Tongue (tissue), 2 donors: ENCODE results near the gene PEAK1. TPM values are rescaled to one million over a fixed set of nuclear protein-coding genes. Genes with fewer than 3 reads are reported as not detected.
A peak's percentile ranks its signal among the peaks of the same experiment; 100 is the strongest.

Experiments used
- DNase-seq: peaks from one replicate; pipeline ENCODE4 v3.0.0-alpha.2; 2015
- total RNA-seq: library from RNA; depleted of rRNA; stranded (reverse); fragments of >200 nt; gene quantifications from one replicate; pipeline ENCODE4 v1.2.3, GENCODE V29; 2014

Gene PEAK1
- total RNA-seq, 1 donor from 2014 or later, result 77.6 TPM

DNA sequence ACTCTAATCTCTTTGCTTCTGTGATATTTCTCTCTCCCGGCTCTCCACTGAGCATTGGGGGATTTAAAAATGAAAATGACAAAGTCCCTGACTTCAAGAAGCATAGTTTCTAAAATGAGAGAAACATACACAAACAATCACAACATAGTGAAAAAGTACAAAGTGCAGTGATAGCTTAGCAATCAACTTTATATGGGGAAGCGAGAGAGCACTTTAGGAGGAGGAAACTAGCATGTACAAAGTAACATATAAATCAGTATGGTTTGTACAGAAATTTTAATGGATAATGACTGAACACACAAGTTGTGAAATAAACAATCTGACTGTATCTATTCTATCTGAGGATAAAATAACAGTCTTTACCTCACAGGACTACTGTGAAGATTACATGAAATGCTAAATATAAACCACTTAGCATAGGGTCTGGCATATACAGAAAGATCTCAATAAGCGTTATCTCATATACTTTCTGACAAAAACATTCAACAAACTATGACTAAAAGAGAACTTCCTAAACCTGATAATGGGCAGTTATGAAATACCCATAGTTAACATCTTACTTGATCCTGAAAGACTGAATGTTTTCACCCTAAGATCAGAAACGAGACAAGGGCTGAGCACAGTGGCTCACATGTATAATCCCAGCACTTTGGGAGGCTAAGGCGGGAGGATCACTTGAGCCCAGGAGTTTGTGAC is 61.2 kb downstream of the PEAK1 start:
- no peak for DNase-seq

DNA sequence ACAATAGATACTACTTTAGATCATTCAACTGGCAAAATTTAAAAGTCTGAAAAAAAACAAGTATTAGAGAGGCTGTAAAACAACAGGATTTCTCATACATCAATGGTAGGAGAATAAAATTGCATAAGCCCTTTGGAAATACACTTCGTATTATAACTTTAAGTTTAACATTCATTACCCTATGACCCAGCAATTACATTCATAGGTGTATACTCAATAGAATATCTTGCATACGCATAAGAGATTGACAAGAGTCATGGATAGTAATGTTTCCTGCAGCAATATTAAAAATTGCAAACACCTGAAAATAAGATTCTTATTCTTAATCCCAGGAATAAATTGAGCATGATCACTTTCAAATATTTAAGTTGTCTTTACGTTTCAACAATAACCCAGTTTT is 63.6 kb downstream of the PEAK1 start:
- DNase-seq, result no peak

DNA sequence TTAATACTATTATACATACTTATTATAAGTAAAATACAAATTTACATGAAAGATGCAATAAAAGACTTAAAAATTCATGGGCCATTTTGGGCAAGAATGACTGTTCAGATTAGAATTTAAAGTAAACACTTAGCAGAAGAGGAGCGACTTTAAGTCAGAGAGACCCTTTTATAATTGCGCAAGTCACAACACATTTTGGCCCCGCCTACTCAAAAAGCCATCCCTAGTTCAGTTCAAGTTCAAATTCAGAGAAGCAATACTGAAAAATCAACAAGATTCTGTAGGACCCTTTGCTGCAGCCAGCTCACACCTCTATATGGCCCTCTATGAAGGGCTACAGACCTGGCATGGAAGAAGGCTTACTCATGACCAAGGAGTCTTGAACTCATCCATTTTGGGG is 64.6 kb downstream of the PEAK1 start:
- DNase-seq, result no peak

DNA sequence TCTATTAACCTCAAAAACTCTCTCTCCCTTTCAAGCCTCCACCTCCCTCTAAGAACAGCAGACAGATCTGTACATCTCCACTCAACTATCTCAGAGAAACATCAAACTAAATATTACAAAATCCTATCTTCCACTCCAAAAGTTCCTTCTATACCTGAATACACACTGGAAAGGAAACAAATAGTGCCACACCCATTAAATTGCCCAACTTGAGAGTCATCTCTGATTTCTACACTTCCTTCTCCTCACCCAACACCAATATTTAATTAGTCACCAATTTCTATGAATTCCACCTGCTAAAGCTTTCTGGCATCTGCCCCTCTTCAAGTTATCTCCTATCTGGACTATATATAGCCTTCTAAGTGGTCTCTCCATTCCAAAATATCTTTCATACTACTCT is 65.8 kb downstream of the PEAK1 start:
- DNase-seq, result no peak

DNA sequence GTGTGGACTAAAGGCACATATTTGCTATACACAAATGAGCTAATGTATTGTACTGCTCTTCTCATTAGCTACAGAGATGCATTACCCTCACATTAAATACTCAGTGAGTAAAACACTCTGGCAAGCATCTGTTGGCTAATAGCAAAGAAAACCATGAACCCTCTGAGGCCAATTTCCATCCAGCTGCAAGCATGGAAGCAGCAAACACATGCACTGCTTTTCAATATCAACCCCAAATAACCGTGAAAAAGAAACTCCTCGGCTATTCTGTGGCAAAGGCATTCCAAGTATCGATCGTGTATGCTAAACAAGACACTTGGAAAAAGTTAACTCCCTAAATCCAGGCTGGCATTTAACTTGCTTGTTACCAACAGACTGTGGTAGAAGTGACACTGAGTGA is 67.0 kb downstream of the PEAK1 start:
- DNase-seq, result peak; percentile 89

DNA sequence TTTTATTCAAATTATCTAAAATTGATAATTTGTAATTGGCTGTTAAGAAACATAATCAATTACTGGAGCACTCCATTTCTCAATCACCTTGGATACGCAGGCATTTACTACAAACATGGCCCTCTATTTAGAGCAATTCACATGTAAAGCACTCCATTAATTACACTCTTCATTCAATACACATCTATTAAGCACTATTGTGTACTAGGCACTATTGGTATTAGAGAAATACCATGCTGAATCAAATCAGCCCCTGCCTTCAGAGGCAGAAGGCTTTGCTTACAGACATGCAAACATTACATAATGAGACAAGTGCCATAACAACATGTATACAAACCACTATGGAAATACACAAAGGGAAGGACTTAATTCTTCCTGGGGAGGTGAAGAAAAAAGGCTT is 69.1 kb downstream of the PEAK1 start:
- DNase-seq, result peak; percentile 6

DNA sequence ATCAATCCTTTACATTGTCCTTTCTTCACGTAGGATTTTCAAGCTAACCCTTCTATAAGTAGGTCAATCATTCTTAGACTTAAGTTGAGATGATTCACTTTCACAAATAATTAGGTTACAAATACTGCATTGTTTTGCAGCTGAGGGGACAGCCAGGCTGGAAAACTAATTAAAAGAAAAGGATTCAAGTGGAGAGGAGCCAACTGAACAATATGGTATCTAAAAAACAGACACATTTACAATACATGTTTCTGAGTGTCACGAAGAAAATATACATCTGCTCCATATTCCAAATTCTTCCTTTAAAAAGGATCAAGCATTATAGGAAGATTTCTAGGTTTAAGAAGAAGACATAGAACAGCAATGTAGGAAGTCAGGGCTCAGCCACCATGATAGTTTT is 70.2 kb downstream of the PEAK1 start:
- no peak for DNase-seq

DNA sequence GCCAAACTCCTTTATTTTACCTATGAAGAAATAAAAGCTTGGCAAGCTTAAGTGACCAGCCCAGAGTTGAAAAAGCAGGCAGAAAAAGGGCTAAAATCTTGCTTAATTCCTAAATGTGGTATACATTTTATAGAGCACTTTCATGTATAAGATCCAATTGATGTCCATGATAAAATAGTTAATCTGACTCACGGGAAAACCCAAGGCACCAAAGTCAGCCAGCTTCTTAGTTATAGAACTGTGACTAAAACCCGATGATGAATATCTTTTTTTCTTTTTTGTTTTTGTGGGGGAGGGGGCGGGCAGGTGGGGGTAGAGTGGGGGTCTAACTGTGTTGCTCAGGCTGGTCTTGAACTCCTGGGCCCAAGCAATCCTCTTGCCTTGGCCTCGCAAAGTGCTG is 71.4 kb downstream of the PEAK1 start:
- no peak for DNase-seq

DNA sequence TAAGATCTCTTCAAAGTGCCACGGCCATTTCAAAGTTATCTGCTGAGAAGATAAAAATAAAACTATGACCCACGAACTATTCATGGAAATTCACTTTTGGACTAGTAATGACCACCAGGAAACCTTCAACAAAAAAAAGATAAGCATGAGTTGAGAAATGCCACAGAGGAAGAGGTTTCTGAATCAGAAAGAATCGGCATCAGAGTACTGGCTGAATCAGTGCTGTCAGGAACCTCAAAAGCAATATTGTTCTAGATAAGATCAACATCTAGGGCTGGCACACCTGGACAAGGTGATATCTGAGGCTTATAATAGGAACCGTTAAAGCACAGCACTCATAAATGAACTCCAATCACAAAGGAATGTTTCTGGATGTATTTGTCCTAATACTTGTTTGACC is 72.7 kb downstream of the PEAK1 start:
- no peak for DNase-seq

DNA sequence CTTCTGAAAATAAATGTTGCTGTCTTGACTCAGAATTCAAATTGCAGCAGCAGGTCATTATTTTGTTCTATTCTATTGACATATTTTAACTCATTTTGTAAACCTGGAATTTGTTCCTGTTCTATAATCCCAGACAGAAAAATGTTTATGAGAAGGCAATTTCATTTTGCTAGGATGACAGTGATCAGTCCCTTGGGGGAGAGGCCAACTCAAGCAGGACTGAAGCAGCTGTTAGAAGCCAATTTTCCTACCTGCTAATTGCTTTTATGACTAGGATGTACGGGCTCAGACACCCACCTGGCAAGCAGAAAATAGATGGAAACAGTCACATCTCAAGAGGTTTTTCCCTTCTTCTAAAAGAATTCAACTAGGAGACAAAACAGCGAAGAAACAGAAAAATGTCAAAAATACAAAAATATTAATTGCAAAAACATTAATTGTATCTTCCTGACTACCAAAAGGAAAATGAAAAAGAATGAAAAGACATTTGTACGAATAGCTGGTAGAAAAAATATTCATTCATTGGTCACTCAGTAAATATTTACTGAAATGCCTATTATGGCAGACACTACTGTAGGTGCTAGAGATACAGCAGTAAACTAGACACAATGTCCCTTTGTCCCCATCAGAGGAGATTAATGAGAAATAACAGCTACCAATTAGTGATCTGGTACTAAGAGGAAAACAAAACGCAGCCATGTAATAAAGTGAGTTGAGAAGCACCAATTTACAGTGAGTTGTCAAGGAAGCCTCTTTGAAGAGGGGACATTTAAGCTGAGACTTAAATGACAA is 73.5 kb downstream of the PEAK1 start:
- no peak for DNase-seq

DNA sequence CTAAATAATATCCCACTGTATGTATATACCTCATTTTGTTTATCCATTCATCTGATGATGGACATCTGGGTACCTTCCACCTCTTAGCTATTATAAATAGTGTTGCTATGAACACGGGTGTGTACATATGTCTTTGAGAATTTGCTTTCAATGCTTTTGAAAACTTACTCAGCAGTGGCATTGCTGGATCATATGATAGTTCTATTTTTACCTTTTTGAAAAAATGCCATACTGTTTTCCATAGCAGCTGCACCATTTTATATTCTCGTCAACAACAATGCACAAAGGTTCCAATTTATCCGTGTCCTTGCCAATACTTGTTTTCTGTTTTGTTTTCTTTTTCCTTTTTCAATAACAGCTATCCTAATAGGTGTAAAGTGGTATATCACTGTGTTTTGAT is 77.1 kb downstream of the PEAK1 start:
- DNase-seq, result peak; percentile 49

DNA sequence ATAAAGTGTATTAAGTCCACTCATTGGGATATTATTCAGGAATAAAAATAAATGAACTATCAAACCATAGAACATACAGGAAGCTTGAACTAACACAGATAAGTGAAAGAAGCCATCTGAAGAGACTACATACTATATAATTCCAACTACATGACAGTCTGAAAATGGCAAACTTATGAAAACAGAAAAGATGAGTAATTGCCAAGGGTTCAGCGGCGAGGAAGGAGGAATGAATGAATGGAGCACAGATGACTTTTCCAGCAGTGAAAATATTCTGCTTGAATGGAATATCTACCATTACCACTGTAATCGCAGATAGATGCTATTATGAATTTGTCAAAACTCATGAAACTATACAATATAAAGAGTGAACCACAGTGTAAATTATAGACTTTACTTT is 79.7 kb downstream of the PEAK1 start:
- no peak for DNase-seq

DNA sequence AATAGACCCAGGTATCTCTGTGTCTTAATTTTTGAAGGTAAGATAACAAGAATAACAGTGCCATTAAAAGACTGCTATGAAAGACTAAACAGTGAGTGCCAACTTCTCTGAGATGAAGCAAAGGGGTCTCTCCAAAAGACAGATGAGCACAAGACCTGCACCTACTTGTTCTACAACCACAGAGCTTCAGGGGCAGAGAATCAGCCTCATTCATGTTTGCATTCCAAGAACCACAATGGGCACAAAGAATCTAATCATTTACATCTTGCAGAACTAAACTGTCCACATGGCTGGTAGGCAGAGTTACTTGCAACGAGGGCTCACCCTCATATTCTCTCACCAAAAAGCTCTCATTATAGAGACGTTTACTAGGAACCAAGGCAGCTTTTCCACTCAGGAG is 83.9 kb downstream of the PEAK1 start:
- DNase-seq, result no peak

DNA sequence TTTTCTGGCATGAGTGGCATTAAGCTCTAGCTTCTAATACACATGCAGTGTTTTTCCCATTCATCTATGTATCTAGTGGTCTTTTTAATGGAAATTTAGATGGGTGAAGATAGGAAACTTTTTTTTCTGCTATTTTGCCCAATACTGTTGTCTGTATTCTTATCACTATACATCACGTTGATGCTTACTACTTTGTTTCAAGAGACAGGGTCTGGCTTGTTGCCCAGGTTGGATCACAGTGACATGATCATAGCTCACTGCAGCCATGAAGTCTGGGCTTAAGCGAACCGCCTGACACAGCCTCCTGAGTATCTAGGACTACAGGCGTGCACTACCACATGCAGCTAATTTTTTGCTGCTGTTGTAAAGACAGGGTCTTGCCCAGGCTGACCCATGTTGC is 84.6 kb downstream of the PEAK1 start:
- peak; percentile 51 for DNase-seq

DNA sequence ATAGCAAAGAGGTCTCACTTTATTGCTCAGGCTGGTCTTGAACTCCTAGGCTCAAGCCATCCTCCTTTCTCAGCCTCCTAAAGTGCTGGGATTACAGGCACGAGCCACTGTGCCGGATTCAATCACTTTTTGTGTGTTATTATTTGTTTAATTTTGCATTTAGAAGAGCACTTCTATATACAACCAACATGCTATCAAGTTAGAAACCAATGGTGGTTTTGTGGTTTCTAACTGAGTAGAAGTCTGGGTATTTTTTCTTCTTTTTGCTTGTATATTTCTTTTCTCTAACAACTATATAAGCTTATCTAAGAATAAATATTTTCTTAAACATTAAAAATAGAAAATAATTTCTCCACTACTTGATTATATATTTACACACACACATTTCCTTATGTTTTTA is 86.7 kb downstream of the PEAK1 start:
- DNase-seq, result no peak

DNA sequence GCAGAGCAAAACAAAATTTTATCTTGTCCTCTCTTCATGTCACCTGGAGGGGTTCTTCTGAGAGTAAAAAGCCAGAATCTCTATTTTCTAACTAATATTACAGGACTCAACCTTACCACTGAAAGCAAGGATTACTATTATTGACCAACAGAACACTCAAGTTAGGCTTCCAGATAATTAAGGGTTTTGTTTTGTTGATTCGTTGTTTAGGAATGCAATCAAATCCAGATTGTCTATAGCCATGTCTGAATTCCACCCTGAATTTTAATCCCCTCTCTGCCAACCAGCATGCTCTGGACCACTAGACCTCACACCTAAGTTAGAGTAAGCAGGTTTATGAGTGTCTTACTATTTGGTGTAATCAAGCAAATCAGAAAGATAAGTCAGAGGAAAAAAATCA is 90.7 kb downstream of the PEAK1 start:
- no peak for DNase-seq

DNA sequence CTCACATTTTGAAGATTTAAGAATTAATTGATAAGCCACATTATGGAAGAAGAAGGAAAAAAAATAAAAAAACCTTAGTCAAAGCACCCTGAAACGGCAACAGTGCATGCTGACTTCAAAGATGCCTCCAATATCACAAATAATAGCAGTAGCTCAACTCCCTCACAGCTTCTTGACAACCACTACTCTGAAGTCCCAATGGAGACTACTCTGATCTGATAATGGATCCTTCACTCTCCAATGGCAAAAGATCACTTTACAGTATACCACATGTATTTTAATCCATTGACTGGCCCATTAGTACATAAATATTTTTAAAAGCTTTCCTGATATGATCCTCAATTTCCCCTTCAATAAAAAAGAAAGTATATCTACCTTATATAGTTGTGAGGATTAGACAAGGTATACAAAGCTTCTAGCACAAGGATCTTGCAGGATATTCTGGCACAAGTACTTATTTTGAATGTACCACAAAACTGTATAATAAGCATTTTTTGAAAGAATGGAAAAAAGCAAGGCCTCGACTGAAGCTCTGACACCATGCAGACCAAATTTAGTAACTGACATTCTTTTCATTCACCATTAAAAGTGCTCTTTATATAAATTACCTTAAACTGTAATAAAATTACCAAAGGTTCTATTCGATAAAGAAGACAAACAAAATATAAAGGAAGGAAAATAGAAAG is 91.9 kb downstream of the PEAK1 start:
- DNase-seq, result no peak

DNA sequence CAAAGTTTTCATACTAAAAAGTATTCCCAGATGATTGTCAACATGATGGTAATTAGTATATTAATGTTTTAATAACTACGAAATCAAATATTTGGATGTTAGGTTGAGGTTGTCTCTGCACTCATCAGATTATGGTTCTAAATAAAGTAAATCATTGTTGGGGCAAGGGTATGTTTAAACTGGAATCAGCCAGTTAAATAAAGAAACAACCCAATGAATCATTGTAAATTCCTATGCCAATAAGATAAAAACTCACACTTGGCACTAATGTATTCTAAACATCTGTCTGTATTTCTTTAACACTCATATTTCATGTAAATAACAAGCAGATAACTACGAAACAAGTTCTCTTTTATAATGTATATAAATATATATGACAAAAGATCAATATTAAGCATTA is 92.7 kb downstream of the PEAK1 start:
- DNase-seq, result no peak

DNA sequence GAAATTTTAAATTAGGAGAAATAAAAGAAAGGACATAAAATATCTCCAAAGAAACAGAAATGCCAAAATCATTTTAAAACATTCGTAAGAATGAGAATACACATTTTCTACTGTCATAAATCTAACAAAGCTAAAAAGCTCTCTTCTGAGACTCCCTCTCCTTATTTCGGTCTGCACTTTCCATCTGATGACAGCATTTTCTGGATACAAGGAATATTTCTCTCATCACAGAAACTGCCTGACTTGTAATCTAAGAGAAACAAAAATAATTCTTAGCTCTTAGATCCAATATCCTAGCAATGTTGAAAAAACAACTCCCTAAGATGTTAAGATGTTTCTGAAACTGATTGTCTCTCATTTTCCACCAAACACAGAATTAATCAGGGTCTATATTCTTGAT is 93.5 kb downstream of the PEAK1 start:
- no peak for DNase-seq

DNA sequence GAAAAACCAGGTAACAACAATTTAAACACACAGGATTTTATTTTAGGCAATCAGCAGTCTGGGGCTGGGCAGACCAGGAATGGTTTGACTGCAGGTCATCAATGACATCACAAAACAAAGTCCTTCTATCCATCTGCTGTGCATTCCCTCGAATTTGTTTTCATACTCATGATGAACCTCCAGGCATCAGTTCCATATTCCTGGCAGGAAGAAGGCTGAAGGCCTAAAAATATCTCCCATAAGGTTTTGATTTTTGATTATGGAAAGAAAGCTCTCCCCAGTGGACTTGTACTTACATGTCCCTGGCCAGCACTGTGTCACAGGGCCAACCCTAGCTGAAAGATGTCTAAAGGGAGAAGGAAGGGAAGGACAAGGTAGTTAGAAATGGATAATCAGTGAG is 107.4 kb downstream of the PEAK1 start:
- peak; percentile 2 for DNase-seq

DNA sequence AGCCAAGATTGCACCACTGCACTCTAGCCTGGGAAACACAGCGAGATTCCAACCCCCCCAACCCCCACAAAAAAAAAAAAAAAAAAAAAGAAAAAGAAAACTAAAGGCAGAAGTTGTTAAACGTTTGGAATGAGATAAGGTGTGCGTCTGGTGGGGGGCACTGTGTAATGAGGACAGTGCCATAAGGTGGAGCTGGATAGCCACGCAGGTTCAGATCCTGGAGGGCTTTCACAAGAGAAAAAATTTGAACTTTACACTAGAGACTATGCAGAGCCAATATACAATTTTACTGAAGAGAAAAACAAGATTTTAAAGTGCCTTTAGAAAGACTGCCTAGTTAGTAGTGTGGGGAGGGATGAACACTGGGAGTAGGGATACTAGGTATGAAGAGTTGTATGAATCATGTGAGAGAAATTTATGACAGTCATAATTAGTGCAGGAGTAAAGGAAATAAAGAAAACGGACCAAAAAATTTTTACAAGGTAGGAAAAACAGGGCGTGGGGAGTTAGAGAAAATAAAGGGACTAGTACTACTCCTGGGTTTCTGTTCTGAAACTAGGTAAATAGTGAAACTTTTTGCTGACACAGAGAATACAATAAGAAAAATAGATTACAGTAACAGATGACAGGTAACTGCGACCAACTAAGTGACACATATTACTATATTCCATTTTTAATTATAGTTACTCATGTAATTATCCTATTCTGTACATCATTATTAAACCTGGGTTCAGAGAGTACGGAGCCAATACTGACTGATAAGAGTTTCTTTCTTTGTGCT is 108.1 kb downstream of the PEAK1 start:
- DNase-seq, result no peak

DNA sequence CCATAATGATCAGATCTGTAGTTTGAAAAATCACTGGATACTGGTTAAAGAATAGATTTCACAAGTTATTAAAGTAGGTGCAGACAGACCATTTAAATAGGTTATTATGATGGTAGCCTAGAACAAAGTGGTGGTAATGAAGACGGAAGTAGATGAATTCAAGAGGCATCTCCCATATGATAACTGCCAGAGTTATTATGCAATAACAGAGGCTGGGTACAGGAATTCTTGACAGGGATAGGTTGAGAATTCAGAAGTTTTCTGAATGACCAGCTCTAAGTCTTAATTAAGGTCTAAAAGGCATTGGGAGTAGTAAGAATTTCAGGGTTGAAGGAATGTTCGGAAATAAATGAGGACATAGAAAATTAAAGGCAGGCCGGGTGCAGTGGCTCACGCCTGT is 108.9 kb downstream of the PEAK1 start:
- no peak for DNase-seq

DNA sequence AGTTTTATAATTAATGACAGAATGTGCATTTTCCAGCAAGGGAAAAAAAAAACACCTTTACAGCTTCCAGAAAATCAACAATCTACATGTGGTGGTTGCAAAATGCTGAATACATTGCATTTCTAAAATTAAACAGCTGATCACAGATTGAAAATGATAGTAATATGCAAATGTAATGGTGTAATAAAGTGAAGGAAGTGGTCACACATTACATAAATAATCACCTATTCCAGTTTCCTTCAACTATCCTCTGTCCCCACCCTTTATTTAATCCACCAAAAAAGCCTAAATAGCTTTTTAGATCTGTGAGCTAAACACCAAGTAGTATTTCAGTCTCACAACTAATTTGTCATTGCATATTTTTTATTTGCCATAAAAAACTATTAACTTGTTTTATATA is 110.5 kb downstream of the PEAK1 start:
- no peak for DNase-seq
